GM10248 (cell line): Measurements from ENCODE around the gene POLD2.

ENCODE experiments used
- CTCF ChIA-PET: fragments of 300-600 bp; sonication (Branson Sonifier 250); formaldehyde crosslinking; extraction: SDS; loops from one replicate; lab custom pipeline; 2021; ENCODE audit warnings: antibody characterized with exemption; lab: Yijun Ruan, JAX
- POLR2A ChIA-PET: fragments of 350-650 bp; sonication (Branson Sonifier 250); formaldehyde crosslinking; extraction: SDS; loops from one replicate; lab custom pipeline; 2020; ENCODE audit warnings: antibody characterized with exemption; lab: Yijun Ruan, JAX
- DNase-seq: peaks from one replicate; pipeline ENCODE4 v3.0.0; 2012; ENCODE audit errors: extremely low spot score
- CTCF ChIP-seq: IDR thresholded peaks from 2 replicates; pipeline ENCODE4 v1.5.1; 2012; ENCODE audit warnings: mild to moderate bottlenecking, low read depth; ENCODE audit errors: extremely low read depth, missing control alignments, control extremely low read depth

POLD2 gene

GRCh38 chr7:44144968-44145478 lies 21.7 kb upstream of the POLD2 start:
- ChIA-PET CTCF (interaction anchor here (0.6 kb wide), 1 partner anchor 26 kb away, joined by 3 read pairs; no protein-coding TSS in a partner anchor), POLR2A (no interaction called here)
- no peak for DNase-seq
- no peak for TF ChIP-seq CTCF

DNA sequence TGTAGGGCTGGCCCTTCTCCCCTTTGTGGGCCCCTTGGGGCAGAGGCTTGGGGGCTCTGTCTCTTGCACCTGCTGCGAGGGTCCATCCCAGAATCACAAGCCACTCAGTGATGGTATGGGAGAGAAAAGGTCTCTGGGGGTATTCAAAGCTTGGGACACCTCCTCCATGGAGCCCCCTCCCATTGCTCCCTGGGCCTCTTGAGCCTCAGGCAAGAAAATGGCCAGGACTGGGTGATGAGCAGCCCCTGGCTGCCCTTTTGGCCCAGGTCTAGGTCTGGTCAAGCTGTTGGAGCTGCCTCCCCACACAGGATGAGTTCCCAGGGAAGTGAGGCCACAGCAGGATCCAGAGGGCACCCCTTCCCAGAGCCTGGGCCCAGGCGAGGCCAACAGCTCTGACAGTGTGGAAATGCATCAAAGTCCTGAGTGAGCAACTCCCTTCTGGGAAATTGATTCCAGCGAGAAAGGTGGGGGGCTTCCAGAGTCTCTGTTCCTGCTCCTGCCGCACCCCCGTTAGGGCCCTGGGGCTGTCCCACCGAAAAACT lies 21.1 kb upstream of the POLD2 start:
- ChIA-PET CTCF (interaction anchor here (0.6 to 1.2 kb wide), 2 partner anchors 13 to 26 kb away, joined by 3 read pairs; no protein-coding TSS in a partner anchor), POLR2A (no interaction called here)
- DNase-seq = no peak
- no peak for TF ChIP-seq CTCF

DNA sequence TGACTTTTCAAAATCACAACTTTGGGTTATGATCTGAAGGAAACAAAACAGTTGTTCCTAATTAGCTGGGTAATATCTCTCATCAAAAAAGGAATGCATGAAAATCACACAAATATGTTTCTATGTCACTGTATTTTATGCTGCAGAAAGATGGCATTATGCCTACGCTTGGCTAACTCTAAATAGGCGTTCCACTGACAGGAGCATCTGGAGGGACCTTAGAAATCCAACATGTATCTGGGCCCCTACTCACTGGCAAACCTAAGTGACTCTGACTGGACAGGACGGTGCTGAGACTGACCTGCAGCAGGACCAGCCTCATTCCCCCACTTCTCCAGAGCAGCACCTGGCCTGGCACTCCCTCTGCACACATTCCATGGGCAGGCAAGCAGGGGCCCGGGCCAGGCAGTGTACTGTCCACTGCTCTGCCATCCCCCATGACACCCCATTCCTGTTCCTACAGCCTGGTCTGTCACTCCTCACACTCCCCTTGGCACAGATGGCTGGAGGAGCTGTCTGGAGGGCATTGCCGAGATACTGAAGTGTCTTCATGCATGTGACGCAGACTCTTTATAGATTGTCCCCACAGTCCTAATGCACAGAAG lies 20.4 kb upstream of the POLD2 start:
- TF ChIP-seq CTCF = no peak
- ChIA-PET CTCF (interaction anchor here (1.2 kb wide), 1 partner anchor 12 kb away, joined by 3 read pairs; no protein-coding TSS in a partner anchor), POLR2A (no interaction called here)
- DNase-seq = no peak

DNA sequence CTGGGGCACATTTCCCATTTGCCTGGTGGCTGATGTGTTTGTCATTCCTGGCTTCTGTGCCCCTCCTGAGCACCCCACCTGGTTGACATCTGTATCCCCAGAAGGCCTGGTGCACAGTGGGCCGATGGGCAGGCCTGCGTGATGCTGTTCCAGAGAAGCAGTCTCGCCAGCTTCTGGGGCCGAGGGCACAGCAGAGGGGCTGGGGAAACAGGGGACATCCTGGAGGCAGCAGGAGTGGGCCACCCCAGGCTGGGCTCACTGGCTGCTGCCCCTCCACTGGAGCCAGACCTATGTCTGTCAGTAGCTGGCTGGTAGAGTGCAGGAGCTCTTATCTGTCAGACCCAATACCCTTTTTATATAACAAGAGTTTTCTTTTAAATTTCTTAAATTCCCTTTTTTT lies 18.7 kb upstream of the POLD2 start:
- TF ChIP-seq CTCF = no peak
- CTCF ChIA-PET = interaction anchor here (0.6 kb wide), 1 partner anchor 43 kb away, joined by 3 read pairs; no protein-coding TSS in a partner anchor
- POLR2A ChIA-PET = no interaction called here
- DNase-seq = no peak

GRCh38 chr7:44141221-44141850 lies 18.0 kb upstream of the POLD2 start, which contains the start of gene MYL7:
MYL7 (minus strand) TSS chr7:44141332; CDS start chr7:44141305, 27 bp downstream.
- no peak for TF ChIP-seq CTCF
- no peak for DNase-seq
- POLR2A ChIA-PET = no interaction called here
- CTCF ChIA-PET = no interaction called here

DNA sequence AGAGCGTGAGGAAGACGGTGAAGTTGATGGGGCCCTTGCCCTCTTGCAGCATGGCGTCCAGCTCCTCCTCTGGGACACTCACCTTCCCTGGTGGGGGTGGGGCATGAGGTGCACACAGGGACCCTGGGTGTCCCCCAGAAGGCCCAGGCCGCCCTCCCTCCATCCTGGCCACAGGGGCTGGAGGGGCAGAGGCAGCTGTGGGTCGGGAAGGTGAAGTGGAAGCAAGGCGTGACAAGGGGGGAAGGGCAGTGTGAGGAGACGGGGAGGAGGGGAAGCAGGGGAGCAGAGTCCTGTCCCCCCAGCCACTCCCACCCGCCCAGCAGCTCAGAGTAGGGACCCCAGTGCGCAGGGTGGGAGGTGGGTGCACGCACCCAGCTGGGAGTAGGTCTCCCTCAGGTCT lies 17.0 kb upstream of the POLD2 start:
- ChIA-PET POLR2A (no interaction called here), CTCF (no interaction called here)
- DNase-seq = no peak
- TF ChIP-seq CTCF = no peak
